ENCODE measurements around the gene NDUFV1. TPM values are rescaled to one million over a fixed set of nuclear protein-coding genes. Genes with fewer than 3 reads are reported as not detected.

Gene NDUFV1
- total and polyA plus RNA-seq, 9 of the 15 experiments (the other 6 are each of a cell fraction or from before 2014, with no cell fraction given), result 10.8 to 423 (median 209) TPM

DNA sequence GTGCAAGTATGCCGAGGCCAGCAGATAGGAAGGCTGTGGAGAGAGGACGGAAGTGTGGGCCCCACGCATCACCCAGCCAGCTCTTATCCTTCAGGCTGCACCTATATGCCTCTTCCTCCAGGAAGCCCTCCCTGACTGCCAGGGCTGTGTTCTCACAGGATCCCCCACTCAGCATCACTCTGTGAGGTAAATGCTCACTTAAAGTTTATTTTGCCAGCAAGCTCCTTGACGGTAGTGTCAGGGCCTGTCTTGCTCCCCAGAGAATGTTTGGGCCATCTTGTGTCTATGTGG is 28.4 kb downstream of the NDUFV1 start (continued):
- TF ChIP-seq ZNF146 (CRISPR knock-in tag; IDR thresholded peaks at IDR 0.05; ENCODE audit: unreplicated experiment) (no peak), IRF1 (CRISPR knock-in tag; IDR thresholded peaks at IDR 0.05; ENCODE audit: borderline replicate concordance) (no peak), DPF2 (IDR thresholded peaks at IDR 0.05) (no peak), ILF3 (IDR thresholded peaks at IDR 0.05; ENCODE audit: borderline replicate concordance) (no peak), SAFB (IDR thresholded peaks at IDR 0.05; ENCODE audit: borderline replicate concordance, low read depth, low read length) (no peak), CSDE1 (IDR thresholded peaks at IDR 0.05) (no peak), DIDO1 (tag; IDR thresholded peaks at IDR 0.05; ENCODE audit: low read depth) (no peak), FOXK2 (conservative IDR thresholded peaks at IDR 0.05 in 1 of 2, IDR thresholded peaks at IDR 0.05 in 1 of 2; ENCODE audit: low read depth in 2 of 2) (no peak), GTF3C2 (IDR thresholded peaks at IDR 0.05; ENCODE audit: borderline replicate concordance, extremely low read depth, insufficient read length) (peak; percentile 60), TRIM28 (IDR thresholded peaks at IDR 0.05) (no peak), ZNF232 (CRISPR knock-in tag; IDR thresholded peaks at IDR 0.05) (no peak), NCOA1 (IDR thresholded peaks at IDR 0.05; ENCODE audit: low read depth) (no peak), ZNF395 (CRISPR knock-in tag; IDR thresholded peaks at IDR 0.05) (no peak), SNIP1 (IDR thresholded peaks at IDR 0.05; ENCODE audit: low read depth) (no peak), TBL1XR1 (IDR thresholded peaks at IDR 0.05; ENCODE audit: low read length in 2 of 2) (no peak), ZNF408 (CRISPR knock-in tag; IDR thresholded peaks at IDR 0.05; ENCODE audit: low read depth) (no peak), POLR2AphosphoS2 (IDR thresholded peaks at IDR 0.05; ENCODE audit: low read length) (no peak), ZNF830 (CRISPR knock-in tag; IDR thresholded peaks at IDR 0.05) (no peak), RFX5 (IDR thresholded peaks at IDR 0.05; ENCODE audit: low read depth, low read length) (no peak), CCAR2 (IDR thresholded peaks at IDR 0.05; ENCODE audit: low read depth, low read length) (no peak), ZNF551 (CRISPR knock-in tag; IDR thresholded peaks at IDR 0.05) (no peak)
- TF ChIP-seq, protein P1, sequence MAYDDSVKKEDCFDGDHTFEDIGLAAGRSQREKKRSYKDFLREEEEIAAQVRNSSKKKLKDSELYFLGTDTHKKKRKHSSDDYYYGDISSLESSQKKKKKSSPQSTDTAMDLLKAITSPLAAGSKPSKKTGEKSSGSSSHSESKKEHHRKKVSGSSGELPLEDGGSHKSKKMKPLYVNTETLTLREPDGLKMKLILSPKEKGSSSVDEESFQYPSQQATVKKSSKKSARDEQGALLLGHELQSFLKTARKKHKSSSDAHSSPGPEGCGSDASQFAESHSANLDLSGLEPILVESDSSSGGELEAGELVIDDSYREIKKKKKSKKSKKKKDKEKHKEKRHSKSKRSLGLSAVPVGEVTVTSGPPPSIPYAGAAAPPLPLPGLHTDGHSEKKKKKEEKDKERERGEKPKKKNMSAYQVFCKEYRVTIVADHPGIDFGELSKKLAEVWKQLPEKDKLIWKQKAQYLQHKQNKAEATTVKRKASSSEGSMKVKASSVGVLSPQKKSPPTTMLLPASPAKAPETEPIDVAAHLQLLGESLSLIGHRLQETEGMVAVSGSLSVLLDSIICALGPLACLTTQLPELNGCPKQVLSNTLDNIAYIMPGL (CRISPR knock-in tag; IDR thresholded peaks at IDR 0.05), result no peak
- TF ChIP-seq, protein P2, sequence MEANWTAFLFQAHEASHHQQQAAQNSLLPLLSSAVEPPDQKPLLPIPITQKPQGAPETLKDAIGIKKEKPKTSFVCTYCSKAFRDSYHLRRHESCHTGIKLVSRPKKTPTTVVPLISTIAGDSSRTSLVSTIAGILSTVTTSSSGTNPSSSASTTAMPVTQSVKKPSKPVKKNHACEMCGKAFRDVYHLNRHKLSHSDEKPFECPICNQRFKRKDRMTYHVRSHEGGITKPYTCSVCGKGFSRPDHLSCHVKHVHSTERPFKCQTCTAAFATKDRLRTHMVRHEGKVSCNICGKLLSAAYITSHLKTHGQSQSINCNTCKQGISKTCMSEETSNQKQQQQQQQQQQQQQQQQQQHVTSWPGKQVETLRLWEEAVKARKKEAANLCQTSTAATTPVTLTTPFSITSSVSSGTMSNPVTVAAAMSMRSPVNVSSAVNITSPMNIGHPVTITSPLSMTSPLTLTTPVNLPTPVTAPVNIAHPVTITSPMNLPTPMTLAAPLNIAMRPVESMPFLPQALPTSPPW (CRISPR knock-in tag; IDR thresholded peaks at IDR 0.05), result no peak
